OCI-LY1 (cell line): ENCODE results near the gene LTA4H.

ENCODE experiments used
- EZH2 ChIP-seq: fragments of 200-600 bp; sonication (generic), shearing (Covaris generic); IDR thresholded peaks from 2 replicates; pipeline ENCODE4 v1.8.0; 2017; ENCODE audit warnings: borderline replicate concordance, mixed run types, mild to moderate bottlenecking, antibody characterized with exemption, low read length, moderate library complexity, mixed read lengths
- TF ChIP-seq, protein P1 (sequence below): fragments of 200-600 bp; sonication (generic), shearing (Covaris generic); IDR thresholded peaks from 2 replicates; pipeline ENCODE4 v1.5.1; 2017; ENCODE audit warnings: mild to moderate bottlenecking, antibody characterized with exemption, low read length, moderate library complexity, mixed read lengths

DNA sequence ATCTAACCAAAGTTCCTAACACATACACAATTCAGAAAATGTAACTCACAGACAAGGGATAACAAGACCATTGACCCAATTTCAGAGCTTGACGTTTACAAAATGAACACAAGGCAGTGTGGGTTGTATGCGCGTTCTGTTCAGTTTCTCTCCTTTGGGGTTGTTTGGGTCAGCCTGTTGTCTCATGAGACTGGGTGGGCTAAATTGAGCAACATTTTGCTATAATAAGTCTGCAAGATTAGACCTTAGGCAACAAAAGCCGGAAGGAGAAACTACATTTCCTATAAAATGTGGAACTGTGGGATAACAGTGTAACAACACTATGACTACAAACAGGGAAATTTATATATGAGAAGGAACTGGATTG lies 18.8 kb upstream of the LTA4H start:
- TF ChIP-seq, protein P1, sequence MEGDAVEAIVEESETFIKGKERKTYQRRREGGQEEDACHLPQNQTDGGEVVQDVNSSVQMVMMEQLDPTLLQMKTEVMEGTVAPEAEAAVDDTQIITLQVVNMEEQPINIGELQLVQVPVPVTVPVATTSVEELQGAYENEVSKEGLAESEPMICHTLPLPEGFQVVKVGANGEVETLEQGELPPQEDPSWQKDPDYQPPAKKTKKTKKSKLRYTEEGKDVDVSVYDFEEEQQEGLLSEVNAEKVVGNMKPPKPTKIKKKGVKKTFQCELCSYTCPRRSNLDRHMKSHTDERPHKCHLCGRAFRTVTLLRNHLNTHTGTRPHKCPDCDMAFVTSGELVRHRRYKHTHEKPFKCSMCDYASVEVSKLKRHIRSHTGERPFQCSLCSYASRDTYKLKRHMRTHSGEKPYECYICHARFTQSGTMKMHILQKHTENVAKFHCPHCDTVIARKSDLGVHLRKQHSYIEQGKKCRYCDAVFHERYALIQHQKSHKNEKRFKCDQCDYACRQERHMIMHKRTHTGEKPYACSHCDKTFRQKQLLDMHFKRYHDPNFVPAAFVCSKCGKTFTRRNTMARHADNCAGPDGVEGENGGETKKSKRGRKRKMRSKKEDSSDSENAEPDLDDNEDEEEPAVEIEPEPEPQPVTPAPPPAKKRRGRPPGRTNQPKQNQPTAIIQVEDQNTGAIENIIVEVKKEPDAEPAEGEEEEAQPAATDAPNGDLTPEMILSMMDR, result no peak
- no peak for TF ChIP-seq EZH2
